ENCODE measurements around the gene CHURC1.

The CHURC1 gene

DNA sequence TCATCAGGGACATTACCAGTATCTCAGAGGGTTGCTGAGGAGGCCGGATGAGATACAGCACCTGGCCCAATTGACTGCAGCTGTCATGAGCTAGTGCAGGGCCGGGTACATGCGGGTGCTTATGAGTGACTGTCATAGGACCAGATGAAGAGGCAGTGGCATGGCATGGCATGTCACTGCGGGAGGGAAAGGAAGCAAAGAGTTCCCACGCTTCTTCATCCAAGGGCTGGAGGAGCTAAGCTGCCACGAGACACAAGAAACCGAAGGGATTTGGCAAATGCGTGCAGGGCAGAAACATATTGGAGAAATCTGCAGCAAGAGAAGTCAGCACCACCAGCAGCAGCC, 39.0 kb downstream of the CHURC1 start:
- no peak overlapping the region for H3K4me3 ChIP-seq (ENCODE audit: control insufficient read depth, low read depth, low read length)
- TF ChIP-seq CTCF (conservative IDR thresholded peaks at IDR 0.05; ENCODE audit: control insufficient read depth, insufficient read depth, low read depth, low read length), result no peak
- no peak for DNase-seq (ENCODE audit: low read depth)

DNA sequence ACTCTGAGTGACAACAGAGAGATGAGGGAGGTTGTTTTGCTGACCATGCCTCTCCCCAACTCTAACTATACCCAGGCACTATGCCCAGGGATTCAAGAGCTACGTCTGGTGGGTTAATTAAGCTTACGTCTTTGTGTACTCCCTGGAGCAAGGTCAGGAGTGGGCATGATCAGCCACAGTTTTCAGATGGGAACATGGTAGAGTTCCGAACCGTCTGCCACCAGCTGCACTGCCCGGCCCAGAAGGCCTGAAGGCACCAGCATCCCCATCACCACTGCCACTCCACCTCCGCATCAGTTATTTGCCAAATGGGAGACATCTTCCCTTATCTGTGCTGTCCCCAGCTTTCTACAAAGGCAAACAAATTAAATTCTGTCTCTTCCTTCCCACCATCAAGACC, 39.4 kb downstream of the CHURC1 start:
- no peak for TF ChIP-seq CTCF (conservative IDR thresholded peaks at IDR 0.05; ENCODE audit: control insufficient read depth, insufficient read depth, low read depth, low read length)
- no peak overlapping the region for H3K4me3 ChIP-seq (ENCODE audit: control insufficient read depth, low read depth, low read length)
- DNase-seq (ENCODE audit: low read depth), result no peak

DNA sequence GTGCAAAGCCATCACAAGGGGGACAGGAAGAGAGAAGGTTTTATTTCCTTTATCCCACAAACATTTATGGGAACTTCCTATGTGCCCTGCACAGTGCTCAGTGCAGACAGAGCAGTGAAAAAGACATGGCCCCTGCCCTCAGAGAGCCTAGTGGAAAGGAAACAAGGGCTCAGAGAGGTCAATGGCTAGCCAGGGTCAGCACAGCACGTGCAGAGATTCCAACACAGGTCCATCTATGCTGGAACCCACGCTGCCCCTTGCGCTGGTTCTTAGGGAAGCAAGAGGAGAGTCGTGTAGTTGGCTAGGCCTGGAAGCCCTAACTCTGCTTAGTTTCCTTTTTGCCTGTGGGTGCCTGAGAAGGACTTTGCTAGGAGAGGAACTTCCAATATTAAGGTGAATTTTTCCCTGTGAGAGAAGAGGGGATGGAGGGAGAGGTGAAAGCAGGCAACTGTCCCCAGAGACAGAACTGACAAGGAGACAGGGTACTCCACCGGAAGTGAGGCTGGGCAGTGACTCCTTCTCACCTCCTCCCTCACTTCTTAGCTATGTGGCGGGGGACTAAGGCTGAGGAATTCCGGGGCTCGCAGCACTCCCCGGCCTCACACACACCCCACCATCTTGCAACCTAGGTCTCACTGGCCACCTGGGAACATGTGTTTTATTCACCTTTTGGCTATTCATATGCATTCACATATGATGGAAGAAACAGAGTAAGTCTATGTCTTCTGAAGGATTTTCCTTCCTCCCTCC, 40.4 kb downstream of the CHURC1 start:
- H3K4me3 ChIP-seq (ENCODE audit: control insufficient read depth, low read depth, low read length), result no peak overlapping the region
- TF ChIP-seq CTCF (conservative IDR thresholded peaks at IDR 0.05; ENCODE audit: control insufficient read depth, insufficient read depth, low read depth, low read length), result no peak
- DNase-seq (ENCODE audit: low read depth), result no peak

- no peak for DNase-seq (ENCODE audit: low read depth)
- H3K4me3 ChIP-seq (ENCODE audit: control insufficient read depth, low read depth, low read length), result no peak overlapping the region
- TF ChIP-seq CTCF (conservative IDR thresholded peaks at IDR 0.05; ENCODE audit: control insufficient read depth, insufficient read depth, low read depth, low read length), result no peak
These were observed 41.0 kb downstream of the CHURC1 start for GRCh38 chr14:64955297-64955696.

DNA sequence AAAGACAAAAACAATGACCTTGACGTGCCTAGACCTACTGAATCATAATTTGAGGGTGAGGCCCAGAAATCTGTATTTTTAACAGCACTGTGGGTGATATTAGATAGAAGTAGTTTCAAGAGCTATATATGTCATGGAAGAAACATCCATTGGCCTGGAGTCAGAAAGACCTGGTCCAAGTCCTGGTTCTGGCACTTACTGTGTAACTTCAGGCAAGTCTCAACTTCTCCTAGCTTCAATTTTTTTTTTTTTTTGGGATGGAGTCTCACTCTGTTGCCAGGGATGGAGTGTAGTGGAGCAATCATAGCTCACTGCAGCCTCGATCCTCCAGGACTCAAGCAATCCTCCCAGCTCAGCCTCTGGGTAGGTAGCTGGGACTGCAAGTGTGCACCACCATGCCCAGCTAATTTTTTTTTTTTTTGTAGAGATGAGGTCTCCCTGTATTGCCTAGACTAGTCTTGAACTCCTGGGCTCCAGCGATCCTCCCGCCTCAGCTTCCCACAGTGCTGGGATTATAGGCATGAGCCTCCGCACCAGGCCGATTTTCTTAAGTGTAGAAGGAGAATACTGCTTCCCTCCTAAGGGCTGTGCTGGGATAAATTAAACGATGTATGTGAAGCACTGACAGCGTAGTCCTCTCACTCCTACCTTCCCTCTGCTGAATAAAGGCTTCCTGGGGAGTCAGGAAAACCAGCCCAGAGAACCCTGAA, 42.6 kb downstream of the CHURC1 start:
- H3K4me3 ChIP-seq (ENCODE audit: control insufficient read depth, low read depth, low read length), result no peak overlapping the region
- no peak for DNase-seq (ENCODE audit: low read depth)
- TF ChIP-seq CTCF (conservative IDR thresholded peaks at IDR 0.05; ENCODE audit: control insufficient read depth, insufficient read depth, low read depth, low read length), result no peak

DNA sequence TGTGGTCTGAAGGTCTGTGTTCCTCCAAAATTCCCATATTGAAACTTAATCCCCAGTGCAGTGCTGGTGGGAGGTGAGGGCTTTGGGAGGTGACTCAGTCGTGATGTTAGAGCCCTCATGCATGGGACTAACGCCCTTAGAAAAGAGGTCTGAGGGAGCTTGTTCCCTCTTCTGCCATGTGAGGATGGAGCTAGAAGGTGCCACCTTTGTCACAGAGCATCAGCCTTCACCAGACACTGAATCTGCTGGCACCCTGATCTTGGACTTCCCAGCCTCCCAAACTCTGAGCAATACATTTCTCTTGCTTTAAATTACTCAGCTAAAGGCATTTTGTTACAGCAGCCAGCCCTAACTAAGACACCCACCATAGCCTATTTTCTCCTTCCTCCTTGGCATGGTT, 43.9 kb downstream of the CHURC1 start:
- DNase-seq (ENCODE audit: low read depth), result no peak
- no peak for TF ChIP-seq CTCF (conservative IDR thresholded peaks at IDR 0.05; ENCODE audit: control insufficient read depth, insufficient read depth, low read depth, low read length)

More for the DNA sequence above, 43.9 kb downstream of the CHURC1 start:
- no peak overlapping the region for H3K4me3 ChIP-seq (ENCODE audit: control insufficient read depth, low read depth, low read length)
